HG03039 (cell line): ENCODE measurements around the gene MAPK12.
"Not testable (repeated sequence)": the region's sequence is repeated elsewhere in the genome, so short reads cannot be mapped to it uniquely, and the experiment has no call there.

Experiments used
- ATAC-seq: cut with Tn5 transposase; IDR thresholded peaks from one replicate; pipeline ENCODE4 v1.9.1; 2021; ENCODE audit warnings: mild to moderate bottlenecking, moderate library complexity; ENCODE audit not compliant: unreplicated experiment

MAPK12 gene

GRCh38 chr22:50217543-50218152 lies 43.8 kb downstream of the MAPK12 start:
- ATAC-seq = no peak

GRCh38 chr22:50216684-50217520 lies 44.6 kb downstream of the MAPK12 start:
- no peak for ATAC-seq

- ATAC-seq = no peak
These were observed 45.3 kb downstream of the MAPK12 start for GRCh38 chr22:50216055-50216683.

GRCh38 chr22:50215297-50216054 lies 46.0 kb downstream of the MAPK12 start:
- ATAC-seq = no peak

GRCh38 chr22:50213263-50213662 lies 48.2 kb downstream of the MAPK12 start:
- ATAC-seq = no peak

GRCh38 chr22:50211147-50211546 lies 50.3 kb downstream of the MAPK12 start:
- no peak for ATAC-seq

- ATAC-seq = no peak
These were observed 50.9 kb downstream of the MAPK12 start for GRCh38 chr22:50210378-50211139.

- no peak for ATAC-seq
These were observed 51.6 kb downstream of the MAPK12 start for GRCh38 chr22:50209893-50210292.

- ATAC-seq = no peak
These were observed 52.3 kb downstream of the MAPK12 start for GRCh38 chr22:50208939-50209892.

GRCh38 chr22:50208430-50208938 lies 53.0 kb downstream of the MAPK12 start:
- ATAC-seq = no peak

GRCh38 chr22:50207383-50208140 lies 53.9 kb downstream of the MAPK12 start:
- no peak for ATAC-seq

- no peak for ATAC-seq
These were observed 54.9 kb downstream of the MAPK12 start for GRCh38 chr22:50206599-50206998.

GRCh38 chr22:50205781-50206569 lies 55.5 kb downstream of the MAPK12 start:
- no peak for ATAC-seq

- ATAC-seq = not testable (repeated sequence)
These were observed 56.5 kb downstream of the MAPK12 start for GRCh38 chr22:50204998-50205397.

GRCh38 chr22:50204571-50204970 lies 56.9 kb downstream of the MAPK12 start:
- ATAC-seq = no peak

GRCh38 chr22:50203288-50203687 lies 58.2 kb downstream of the MAPK12 start:
- ATAC-seq = no peak
